BJ (cell line): Measurements from ENCODE around the gene EME2. TPM values are rescaled to one million over a fixed set of nuclear protein-coding genes. Genes with fewer than 3 reads are reported as not detected.

Experiments
- CTCF ChIA-PET: fragments of 350-600 bp; formaldehyde crosslinking; extraction: SDS; loops from one replicate; lab custom pipeline; 2021; ENCODE audit warnings: antibody characterized with exemption, inconsistent platforms; lab: Yijun Ruan, JAX
- POLR2A ChIA-PET: fragments of 300-600 bp; sonication (Branson Sonifier 250); formaldehyde crosslinking; extraction: SDS; loops from one replicate; lab custom pipeline; 2021; ENCODE audit warnings: antibody characterized with exemption; lab: Charles Lee
- DNase-seq: peaks from one replicate; pipeline ENCODE4 v3.0.0-alpha.2; 2011; ENCODE audit warnings: low read depth
- H3K27me3 ChIP-seq: 2 replicates; pipeline ENCODE4 v1.6.0; 2011; ENCODE audit warnings: low read length; ENCODE audit not compliant: control insufficient read depth, insufficient read depth
- H3K36me3 ChIP-seq: 2 replicates; pipeline ENCODE4 v1.5.1; 2011; ENCODE audit warnings: low read length; ENCODE audit not compliant: control insufficient read depth, insufficient read depth
- H3K4me3 ChIP-seq: 2 replicates; pipeline ENCODE4 v1.5.1; 2011; ENCODE audit warnings: low read depth, mild to moderate bottlenecking, control low read depth, low read length
- CTCF ChIP-seq: IDR thresholded peaks from 2 replicates; pipeline ENCODE4 v1.5.1; 2011; ENCODE audit warnings: low read depth, mild to moderate bottlenecking, control low read depth, inconsistent platforms, low read length, moderate library complexity; ENCODE audit not compliant: insufficient read depth
- polyA plus RNA-seq: library from polyadenylated mRNA; depleted of rRNA; stranded (reverse); fragments of >200 nt; gene quantifications from 2 replicates; pipeline ENCODE4 v1.2.3, GENCODE V29; 2011

The EME2 gene
- polyA plus RNA-seq, 1 experiment: 4.0 TPM

- H3K27me3 ChIP-seq: no peaks in the 10 kb centered on the region
- ChIA-PET POLR2A (no interaction called here), CTCF (interaction anchor here (0.8 to 2.1 kb wide), 4 partner anchors 8 to 29 kb away, joined by 3 to 11 read pairs (median 4); no protein-coding TSS in a partner anchor)
- no peak for DNase-seq
- peak overlapping the region; percentile 77 for H3K4me3 ChIP-seq
- 0 out of 2 replicates have a peak, but pooled peaks have one; percentile 9 for TF ChIP-seq CTCF
- peaks cover 21% of the 10 kb centered on the region for H3K36me3 ChIP-seq
These were observed 9.3 kb downstream of the EME2 start for GRCh38 chr16:1781758-1782407.

- no peak for TF ChIP-seq CTCF
- Histone ChIP-seq H3K36me3 (peaks cover 16% of the 10 kb centered on the region), H3K4me3 (peak within 1 kb of the TSS; percentile 77), H3K27me3 (no peaks in the 10 kb centered on the region)
- POLR2A ChIA-PET: interaction anchor here (0.5 to 1.1 kb wide), 2 partner anchors 12 to 210 kb away, joined by 3 read pairs; no protein-coding TSS in a partner anchor
- peak; percentile 100 for DNase-seq
- CTCF ChIA-PET: interaction anchor here (0.8 to 2.1 kb wide), 8 partner anchors 9 to 77 kb away, joined by 3 to 11 read pairs (median 4); partner anchors contain the start of genes EME2, MAPK8IP3, MRPS34 and NME3
These were observed 10.0 kb downstream of the EME2 start, which contains the start of the genes NUBP2 and SPSB3 for GRCh38 chr16:1782408-1783264. TSS of gene NUBP2 (plus strand) at chr16:1782960. CDS start at chr16:1783021, 61 bp downstream. TSS of gene SPSB3 (minus strand) at chr16:1782571. CDS start at chr16:1781483, 1,088 bp downstream.

GRCh38 chr16:1784977-1785845, 12.6 kb downstream of the EME2 start:
- CTCF ChIA-PET: no interaction called here
- POLR2A ChIA-PET: no interaction called here

GRCh38 chr16:1785846-1786170, 13.2 kb downstream of the EME2 start:
- no peak for DNase-seq
- Histone ChIP-seq H3K4me3 (no peak overlapping the region), H3K27me3 (no peaks in the 10 kb centered on the region), H3K36me3 (peaks cover 17% of the 10 kb centered on the region)
- ChIA-PET CTCF (no interaction called here), POLR2A (no interaction called here)
- no peak for TF ChIP-seq CTCF

More at GRCh38 chr16:1784977-1785845, 12.6 kb downstream of the EME2 start:
- H3K36me3 ChIP-seq: peaks cover 18% of the 10 kb centered on the region
- no peak for TF ChIP-seq CTCF
- no peak overlapping the region for H3K4me3 ChIP-seq
- DNase-seq: no peak
- no peaks in the 10 kb centered on the region for H3K27me3 ChIP-seq
